GM18861 (cell line): ENCODE data around the gene SRMS.

Experiments used
- ATAC-seq: cut with Tn5 transposase; IDR thresholded peaks from one replicate; pipeline ENCODE4 v1.9.1; 2021; ENCODE audit not compliant: unreplicated experiment

SRMS gene

GRCh38 chr20:63547725-63548480 is at the start of gene SRMS:
Gene SRMS (minus strand): TSS chr20:63547749. CDS start chr20:63547463, 286 bp downstream.
- no peak for ATAC-seq

- no peak for ATAC-seq
Measured at GRCh38 chr20:63596423-63596822, 48.9 kb upstream of the SRMS start.

- ATAC-seq, result no peak
Measured at GRCh38 chr20:63595416-63596127, 48.0 kb upstream of the SRMS start.

GRCh38 chr20:63594043-63594561 is 46.6 kb upstream of the SRMS start:
- ATAC-seq, result no peak

- ATAC-seq, result no peak
Measured at GRCh38 chr20:63592661-63593060, 45.1 kb upstream of the SRMS start.

- no peak for ATAC-seq
Measured at GRCh38 chr20:63591786-63592355, 44.3 kb upstream of the SRMS start.

- no peak for ATAC-seq
Measured at GRCh38 chr20:63591147-63591533, 43.6 kb upstream of the SRMS start.

- no peak for ATAC-seq
Measured at GRCh38 chr20:63590218-63591146, 42.9 kb upstream of the SRMS start.

- ATAC-seq, result no peak
Measured at GRCh38 chr20:63589261-63590217, 42.0 kb upstream of the SRMS start.

GRCh38 chr20:63588641-63589041 is 41.1 kb upstream of the SRMS start:
- ATAC-seq, result no peak

GRCh38 chr20:63587776-63588591 is 40.4 kb upstream of the SRMS start:
- no peak for ATAC-seq

GRCh38 chr20:63587256-63587655 is 39.7 kb upstream of the SRMS start:
- ATAC-seq, result no peak

- ATAC-seq, result no peak
Measured at GRCh38 chr20:63586797-63587196, 39.2 kb upstream of the SRMS start.

GRCh38 chr20:63585616-63586565 is 38.3 kb upstream of the SRMS start:
- no peak for ATAC-seq

- no peak for ATAC-seq
Measured at GRCh38 chr20:63582382-63583063, 35.0 kb upstream of the SRMS start.

GRCh38 chr20:63580796-63581461 is 33.4 kb upstream of the SRMS start:
- no peak for ATAC-seq
